HCT116 (cell line): ENCODE measurements around the gene SLC13A3. TPM values are rescaled to one million over a fixed set of nuclear protein-coding genes. Genes with fewer than 3 reads are reported as not detected.

ENCODE experiments used
- ATAC-seq: fragments of 200-7000 bp; cut with Tn5 transposase; 2 replicates; pipeline ENCODE4 v1.9.1; 2020; ENCODE audit warnings: mild to moderate bottlenecking, moderate library complexity
- BruUV-seq: library from RNA; stranded (reverse); fragments of 400-500 nt; replicated peaks from 2 replicates; lab custom pipeline; 2021; lab: Mats Ljungman, UMichigan
- CTCF ChIA-PET: fragments of 300-600 bp; sonication (Branson Sonifier 250); formaldehyde crosslinking; loops from one replicate; lab custom pipeline; 2021; ENCODE audit warnings: antibody characterized with exemption; lab: Charles Lee
- POLR2A ChIA-PET: fragments of 300-600, 350-600 bp; sonication (Branson Sonifier 250); formaldehyde crosslinking; loops from one replicate; lab custom pipeline; 2021; ENCODE audit warnings: antibody characterized with exemption; lab: Charles Lee
- RAD21 ChIA-PET, 2 experiments: fragments of 300-600 bp; sonication (Branson Sonifier 250); formaldehyde crosslinking; loops; one replicate each; lab custom pipeline; 2023; ENCODE audit warnings: low total read pairs in 2 of 2; ENCODE audit not compliant: uncharacterized antibody in 2 of 2, unreplicated experiment in 2 of 2, low non-redundant PET in 1 of 2; lab: Charles Lee
- DNase-seq: peaks from one replicate; pipeline ENCODE4 v3.0.0-alpha.2; 2010; ENCODE audit warnings: low read depth, low spot score
- H2AFZ ChIP-seq: fragments of 200-600 bp; shearing (Covaris generic), sonication (generic); 2 replicates; pipeline ENCODE4 v1.6.1; 2017; ENCODE audit warnings: low read depth, mixed run types, mixed read lengths, antibody characterized with exemption, low read length; ENCODE audit not compliant: poor library complexity, severe bottlenecking
- H3K27ac ChIP-seq: 2 replicates; pipeline ENCODE4 v1.5.1; 2012; ENCODE audit warnings: low read depth, low read length
- H3K27me3 ChIP-seq: fragments of 200-600 bp; sonication (generic); 2 replicates; pipeline ENCODE4 v1.6.1; 2016; ENCODE audit warnings: mixed run types, low read length, mixed read lengths; ENCODE audit not compliant: insufficient read depth
- H3K36me3 ChIP-seq, 2 experiments: fragments of 200-500 bp in 1 of 2; fragments of 200-600 bp in 1 of 2; sonication (Bioruptor generic) in 1 of 2; sonication (generic) in 1 of 2; 2 replicates each; pipeline versions ENCODE4 v1.5.1 to v1.6.1; 2014 to 2016; ENCODE audit warnings: low read length in 2 of 2, inconsistent platforms in 1 of 2, mixed read lengths in 1 of 2, mixed run types in 1 of 2; ENCODE audit not compliant: insufficient read depth in 2 of 2, control insufficient read depth in 1 of 2
- H3K4me1 ChIP-seq, 2 experiments: fragments of 200-600 bp in 1 of 2; sonication (generic) in 1 of 2; 2 replicates each; pipeline versions ENCODE4 v1.5.1 to v1.6.1; 2012 to 2017; ENCODE audit warnings: low read length in 2 of 2, inconsistent platforms in 1 of 2, mild to moderate bottlenecking in 1 of 2, mixed read lengths in 1 of 2, mixed run types in 1 of 2, moderate library complexity in 1 of 2; ENCODE audit not compliant: insufficient read depth in 2 of 2, control insufficient read depth in 1 of 2
- H3K4me2 ChIP-seq: fragments of 200-600 bp; sonication (generic); 2 replicates; pipeline ENCODE4 v1.6.1; 2017; ENCODE audit warnings: mixed run types, low read length, mixed read lengths
- H3K4me3 ChIP-seq, 2 experiments: fragments of 200-600 bp in 1 of 2; sonication (generic) in 1 of 2; replicated peaks in 1 of 2; 2 replicates each; pipeline ENCODE4 v1.5.1; 2011 to 2016; ENCODE audit warnings: low read length in 2 of 2, control low read depth in 1 of 2, low read depth in 1 of 2, mild to moderate bottlenecking in 1 of 2, mixed read lengths in 1 of 2, mixed run types in 1 of 2
- H3K79me2 ChIP-seq: fragments of 200-600 bp; sonication (generic); 2 replicates; pipeline ENCODE4 v1.6.1; 2017; ENCODE audit warnings: mild to moderate bottlenecking, mixed run types, low read length, moderate library complexity, mixed read lengths; ENCODE audit not compliant: insufficient read depth
- H3K9ac ChIP-seq: fragments of 200-600 bp; sonication (generic); 2 replicates; pipeline ENCODE4 v1.6.1; 2016; ENCODE audit warnings: low read length, mixed read lengths
- H3K9me2 ChIP-seq: fragments of 200-600 bp; sonication (generic), shearing (Covaris generic); 2 replicates; pipeline ENCODE4 v1.6.1; 2017; ENCODE audit warnings: mixed run types, mild to moderate bottlenecking, moderate library complexity; ENCODE audit not compliant: insufficient read depth
- H3K9me3 ChIP-seq, 2 experiments: fragments of 200-500 bp in 1 of 2; fragments of 200-600 bp in 1 of 2; sonication (Bioruptor generic) in 1 of 2; sonication (generic) in 1 of 2; 2 replicates each; pipeline ENCODE4 v1.6.1; 2014 to 2017; ENCODE audit warnings: low read length in 2 of 2, mixed read lengths in 2 of 2, inconsistent platforms in 1 of 2, low read depth in 1 of 2, mild to moderate bottlenecking in 1 of 2, mixed run types in 1 of 2, moderate library complexity in 1 of 2; ENCODE audit not compliant: control insufficient read depth in 1 of 2, insufficient read depth in 1 of 2
- H4K20me1 ChIP-seq: fragments of 200-600 bp; sonication (generic), shearing (Covaris generic); 2 replicates; pipeline ENCODE4 v1.6.1; 2017; ENCODE audit warnings: mixed run types, mild to moderate bottlenecking, moderate library complexity; ENCODE audit not compliant: insufficient read depth
- CTCF ChIP-seq, 3 experiments: fragments of 200-600 bp in 1 of 3; sonication (generic) in 1 of 3; IDR thresholded peaks in 2 of 3; conservative IDR thresholded peaks in 1 of 3; 2 replicates each; pipeline ENCODE4 v1.5.1; 2012 to 2017; ENCODE audit warnings: low read depth in 2 of 3, low read length in 2 of 3, antibody characterized with exemption in 1 of 3, borderline replicate concordance in 1 of 3, control low read depth in 1 of 3, mild to moderate bottlenecking in 1 of 3, mixed read lengths in 1 of 3, mixed run types in 1 of 3, moderate library complexity in 1 of 3; ENCODE audit not compliant: insufficient read depth in 1 of 3
- EGR1 ChIP-seq: IDR thresholded peaks from 2 replicates; pipeline ENCODE4 v1.6.1; 2012; ENCODE audit warnings: low read depth
- ELF1 ChIP-seq: IDR thresholded peaks from 2 replicates; pipeline ENCODE4 v1.6.1; 2012; ENCODE audit warnings: low read depth, borderline replicate concordance
- EZH2 ChIP-seq: fragments of 200-600 bp; sonication (generic); IDR thresholded peaks from 2 replicates; pipeline ENCODE4 v1.6.1; 2017; ENCODE audit warnings: antibody characterized with exemption, mixed run types
- EZH2phosphoT487 ChIP-seq: fragments of 200-600 bp; IDR thresholded peaks from 2 replicates; pipeline ENCODE4 v1.6.1; 2018; ENCODE audit warnings: antibody characterized with exemption, borderline replicate concordance
- FOSL1 ChIP-seq: IDR thresholded peaks from 2 replicates; pipeline ENCODE4 v1.6.1; 2012; ENCODE audit warnings: low read depth
- JUND ChIP-seq: IDR thresholded peaks from 2 replicates; pipeline ENCODE4 v1.6.1; 2012
- POLR2A ChIP-seq: IDR thresholded peaks from 2 replicates; pipeline ENCODE4 v1.7.0; 2011; ENCODE audit warnings: borderline replicate concordance; ENCODE audit not compliant: insufficient read depth, insufficient read length; ENCODE audit errors: extremely low read depth
- POLR2AphosphoS5 ChIP-seq: IDR thresholded peaks from 2 replicates; pipeline ENCODE4 v1.6.1; 2011; ENCODE audit warnings: mild to moderate bottlenecking, low read depth, low read length, moderate library complexity
- RAD21 ChIP-seq: IDR thresholded peaks from 2 replicates; pipeline ENCODE4 v1.6.1; 2012; ENCODE audit warnings: low read depth, mild to moderate bottlenecking
- SP1 ChIP-seq: IDR thresholded peaks from 2 replicates; pipeline ENCODE4 v1.6.1; 2012; ENCODE audit warnings: low read depth
- YY1 ChIP-seq: IDR thresholded peaks from 2 replicates; pipeline ENCODE4 v1.6.1; 2011; ENCODE audit warnings: low read length, low read depth, moderate library complexity, mild to moderate bottlenecking; ENCODE audit not compliant: insufficient replicate concordance; ENCODE audit errors: extremely low read depth
- intact Hi-C: fragments of 100-400 bp; cut with micrococcal nuclease; formaldehyde crosslinking; loops from 2 replicates; pipeline ENCODE4 v1.10.0; 2022
- total RNA-seq: library from RNA; stranded (reverse); gene quantifications from one replicate; pipeline ENCODE4 v1.2.1, GENCODE V29; 2021; ENCODE audit not compliant: unreplicated experiment
- TF ChIP-seq, protein P1 (sequence below): IDR thresholded peaks from 2 replicates; pipeline ENCODE4 v1.6.1; 2012

Gene SLC13A3
- total RNA-seq, 1 experiment from 2014 or later: not detected

- POLR2A ChIA-PET: interaction anchor here (0.9 kb wide), 1 partner anchor 18 kb away, joined by 3 read pairs; no protein-coding TSS in a partner anchor
- Histone ChIP-seq H2AFZ (no peak overlapping the region), H3K9me3 (no peaks in the 10 kb centered on the region), H3K9ac (no peak overlapping the region), H3K27me3 (peaks cover 9% of the 10 kb centered on the region; the same call in 1 of the 2 replicates), H4K20me1 (no peaks in the 10 kb centered on the region), H3K4me2 (no peak overlapping the region), H3K79me2 (no peaks in the 10 kb centered on the region), H3K27ac (no peak overlapping the region), H3K9me2 (no peaks in the 10 kb centered on the region), H3K4me1 (no peaks in the 10 kb centered on the region), H3K36me3 (no peaks in the 10 kb centered on the region), H3K4me3 (no peak overlapping the region)
- TF ChIP-seq RAD21 (peak; percentile 16; the same call in 1 of the 2 replicates), EZH2 (no peak)
- no TSS peak for BruUV-seq
- intact Hi-C loops: no loop called here
- CTCF ChIA-PET: no interaction called here
- ATAC-seq: no peak
- DNase-seq: no peak
- RAD21 ChIA-PET: no interaction called here
Measured at GRCh38 chr20:46544576-46544975, 106.7 kb downstream of the SLC13A3 start.

DNA sequence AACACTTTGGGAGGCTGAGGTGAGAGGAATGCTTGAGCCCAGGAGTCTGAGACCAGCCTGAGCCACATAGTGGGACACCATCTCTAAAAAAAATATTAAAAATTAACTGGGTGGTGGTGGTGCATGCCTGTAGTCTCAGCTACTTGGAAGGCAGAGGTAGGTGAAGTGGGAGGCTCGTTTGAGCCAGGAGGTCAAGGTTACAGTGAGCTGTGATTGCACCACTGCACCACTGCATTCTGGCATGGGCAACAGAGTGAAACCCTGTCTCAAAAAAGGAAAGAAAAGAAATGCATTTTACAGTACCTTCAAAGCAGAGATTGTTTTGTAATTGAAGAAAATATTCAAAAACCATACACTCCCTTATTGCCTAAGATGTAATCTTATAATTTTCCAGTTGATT lies 107.3 kb downstream of the SLC13A3 start:
- BruUV-seq: no TSS peak
- no peak overlapping the region for H3K9ac ChIP-seq
- CTCF ChIA-PET: no interaction called here
- H2AFZ ChIP-seq: no peak overlapping the region
- H3K4me2 ChIP-seq: no peak overlapping the region
- no peak overlapping the region for H3K27ac ChIP-seq
- H4K20me1 ChIP-seq: no peaks in the 10 kb centered on the region
- no peaks in the 10 kb centered on the region for H3K9me2 ChIP-seq
- no peak for TF ChIP-seq POLR2A
- DNase-seq (no peak), ATAC-seq (no peak)
- H3K4me3 ChIP-seq: no peak overlapping the region
- POLR2A ChIA-PET: no interaction called here
- no peaks in the 10 kb centered on the region for H3K9me3 ChIP-seq
- no peaks in the 10 kb centered on the region for H3K79me2 ChIP-seq
- peaks cover 15% of the 10 kb centered on the region; the same call in 1 of the 2 replicates for H3K27me3 ChIP-seq
- intact Hi-C loops: no loop called here
- H3K36me3 ChIP-seq: no peaks in the 10 kb centered on the region
- RAD21 ChIA-PET: no interaction called here
- no peaks in the 10 kb centered on the region for H3K4me1 ChIP-seq

- ATAC-seq (no peak), DNase-seq (no peak)
- ChIA-PET POLR2A (no interaction called here), RAD21 (no interaction called here), CTCF (no interaction called here)
- Histone ChIP-seq H3K36me3 (no peaks in the 10 kb centered on the region), H3K4me3 (no peak overlapping the region), H3K4me1 (no peaks in the 10 kb centered on the region), H3K27me3 (peaks cover 25% of the 10 kb centered on the region), H2AFZ (no peak overlapping the region), H3K4me2 (no peak overlapping the region), H4K20me1 (no peaks in the 10 kb centered on the region), H3K9me3 (no peaks in the 10 kb centered on the region), H3K9ac (no peak overlapping the region), H3K27ac (no peak overlapping the region), H3K9me2 (no peaks in the 10 kb centered on the region), H3K79me2 (no peaks in the 10 kb centered on the region)
- no TSS peak for BruUV-seq
- TF ChIP-seq FOSL1 (no peak), JUND (no peak), EGR1 (no peak), EZH2 (no peak), SP1 (no peak), CTCF (IDR thresholded peaks at IDR 0.05 in 2 of 3, conservative IDR thresholded peaks at IDR 0.05 in 1 of 3; ENCODE audit: borderline replicate concordance in 1 of 3, insufficient read depth in 1 of 3, low read depth in 2 of 3, low read length in 2 of 3) (no peak), YY1 (no peak), POLR2A (no peak), POLR2AphosphoS5 (no peak), ELF1 (no peak), EZH2phosphoT487 (no peak)
- TF ChIP-seq, protein P1, sequence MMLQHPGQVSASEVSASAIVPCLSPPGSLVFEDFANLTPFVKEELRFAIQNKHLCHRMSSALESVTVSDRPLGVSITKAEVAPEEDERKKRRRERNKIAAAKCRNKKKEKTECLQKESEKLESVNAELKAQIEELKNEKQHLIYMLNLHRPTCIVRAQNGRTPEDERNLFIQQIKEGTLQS: no peak
- intact Hi-C loops: no loop called here
Measured at GRCh38 chr20:46543033-46543432, 108.2 kb downstream of the SLC13A3 start.
